Gastrocnemius medialis (tissue), 4 donors: Measurements from ENCODE around the gene TELO2. TPM values are rescaled to one million over a fixed set of nuclear protein-coding genes. Genes with fewer than 3 reads are reported as not detected.

Source experiments
- ATAC-seq, 2 donors: fragments of 150-250 bp; one replicate each; pipeline ENCODE4 v1.9.1; 2016
- DNase-seq, 2 donors: peaks; one replicate each; pipeline ENCODE4 v3.0.0-alpha.2; 2019
- H3K27ac ChIP-seq, 4 donors: fragments of 200-600 bp; sonication (generic); 1 replicate in 1 of 4; 2 replicates in 3 of 4; pipeline ENCODE4 v1.5.1; 2016 to 2018; ENCODE audit warnings: mild to moderate bottlenecking in 2 of 4, moderate library complexity in 1 of 4
- H3K27me3 ChIP-seq, 3 donors: fragments of 200-600 bp; sonication (generic) in 2 of 3; 1 replicate in 1 of 3; 2 replicates in 2 of 3; pipeline versions ENCODE4 v1.5.1 to v1.6.0; 2016 to 2019; ENCODE audit warnings: mild to moderate bottlenecking in 1 of 3, moderate library complexity in 1 of 3
- H3K36me3 ChIP-seq, 2 donors: fragments of 200-600 bp; sonication (generic) in 1 of 2; one replicate each; pipeline ENCODE4 v1.5.1; 2017 to 2018
- H3K4me1 ChIP-seq, 2 donors: fragments of 200-600 bp; sonication (generic) in 1 of 2; one replicate each; pipeline ENCODE4 v1.5.1; 2016 to 2017; ENCODE audit warnings: mild to moderate bottlenecking in 2 of 2
- H3K4me3 ChIP-seq, 4 donors: fragments of 200-600 bp; sonication (generic) in 3 of 4; 1 replicate in 1 of 4; 2 replicates in 3 of 4; pipeline ENCODE4 v1.5.1; 2016 to 2019; ENCODE audit warnings: mild to moderate bottlenecking in 2 of 4
- H3K9me3 ChIP-seq, 3 donors: fragments of 200-600 bp; sonication (generic) in 2 of 3; 1 replicate in 1 of 3; 2 replicates in 2 of 3; pipeline ENCODE4 v1.5.1; 2016 to 2019
- POLR2A ChIP-seq, 2 donors: fragments of 450-650 bp; IDR thresholded peaks; one replicate each; pipeline ENCODE4 v1.6.1; 2017; ENCODE audit warnings: antibody characterized with exemption in 2 of 2, mild to moderate bottlenecking in 2 of 2, moderate library complexity in 2 of 2
- in situ Hi-C, 4 donors: fragments of 200-750 bp; cut with MboI; loops; one replicate each; pipeline versions ENCODE4 v1.15.0 to v1.8.0; 2017; ENCODE audit warnings: low sequenced_read_pairs in 4 of 4
- intact Hi-C: fragments of 100-400 bp; cut with DNase I; formaldehyde crosslinking; loops from one replicate; pipeline ENCODE4 v1.15.1; 2023; ENCODE audit warnings: low total_unique reads
- total RNA-seq, 4 donors: library from RNA; depleted of rRNA; stranded (reverse); fragments of >200 nt; gene quantifications; one replicate each; pipeline versions ENCODE4 v1.1.0 to v1.2.3, GENCODE V29; 2016
- TF ChIP-seq, protein P1 (sequence below), 5 experiments: fragments of 450-650 bp in 3 of 5; fragments of 200-600 bp in 2 of 5; sonication (generic) in 2 of 5; IDR thresholded peaks in 4 of 5; conservative IDR thresholded peaks in 1 of 5; 1 replicate in 4 of 5; 2 replicates in 1 of 5; pipeline ENCODE4 v1.5.1; 2016 to 2019; ENCODE audit warnings: antibody characterized with exemption in 5 of 5, mild to moderate bottlenecking in 3 of 5, moderate library complexity in 3 of 5

Gene TELO2
- total RNA-seq, 4 donors from 2014 or later = 2.9 to 11.2 (median 9.8) TPM

GRCh38 chr16:1488619-1489018 is 4.5 kb upstream of the TELO2 start, which contains the start of gene PTX4:
TSS of gene PTX4 (minus strand) at chr16:1488944. CDS start at chr16:1488909, 35 bp downstream.
- H3K9me3 ChIP-seq = no peaks in the 10 kb centered on the region
- no peak within 1 kb of the TSS for H3K27ac ChIP-seq
- in situ Hi-C loops (no loop called here), intact Hi-C loops (no loop called here)
- H3K4me1 ChIP-seq = peaks cover 6% of the 10 kb centered on the region in 2 donors
- no peaks in the 10 kb centered on the region for H3K36me3 ChIP-seq
- H3K4me3 ChIP-seq = no peak within 1 kb of the TSS
- no peak for ATAC-seq
- TF ChIP-seq, protein P1, sequence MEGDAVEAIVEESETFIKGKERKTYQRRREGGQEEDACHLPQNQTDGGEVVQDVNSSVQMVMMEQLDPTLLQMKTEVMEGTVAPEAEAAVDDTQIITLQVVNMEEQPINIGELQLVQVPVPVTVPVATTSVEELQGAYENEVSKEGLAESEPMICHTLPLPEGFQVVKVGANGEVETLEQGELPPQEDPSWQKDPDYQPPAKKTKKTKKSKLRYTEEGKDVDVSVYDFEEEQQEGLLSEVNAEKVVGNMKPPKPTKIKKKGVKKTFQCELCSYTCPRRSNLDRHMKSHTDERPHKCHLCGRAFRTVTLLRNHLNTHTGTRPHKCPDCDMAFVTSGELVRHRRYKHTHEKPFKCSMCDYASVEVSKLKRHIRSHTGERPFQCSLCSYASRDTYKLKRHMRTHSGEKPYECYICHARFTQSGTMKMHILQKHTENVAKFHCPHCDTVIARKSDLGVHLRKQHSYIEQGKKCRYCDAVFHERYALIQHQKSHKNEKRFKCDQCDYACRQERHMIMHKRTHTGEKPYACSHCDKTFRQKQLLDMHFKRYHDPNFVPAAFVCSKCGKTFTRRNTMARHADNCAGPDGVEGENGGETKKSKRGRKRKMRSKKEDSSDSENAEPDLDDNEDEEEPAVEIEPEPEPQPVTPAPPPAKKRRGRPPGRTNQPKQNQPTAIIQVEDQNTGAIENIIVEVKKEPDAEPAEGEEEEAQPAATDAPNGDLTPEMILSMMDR (IDR thresholded peaks at IDR 0.05 in 4 of 5, conservative IDR thresholded peaks at IDR 0.05 in 1 of 5) = no peak
- no peak for TF ChIP-seq POLR2A (IDR thresholded peaks at IDR 0.05)
- H3K27me3 ChIP-seq = no peaks in the 10 kb centered on the region
- DNase-seq = no peak

DNA sequence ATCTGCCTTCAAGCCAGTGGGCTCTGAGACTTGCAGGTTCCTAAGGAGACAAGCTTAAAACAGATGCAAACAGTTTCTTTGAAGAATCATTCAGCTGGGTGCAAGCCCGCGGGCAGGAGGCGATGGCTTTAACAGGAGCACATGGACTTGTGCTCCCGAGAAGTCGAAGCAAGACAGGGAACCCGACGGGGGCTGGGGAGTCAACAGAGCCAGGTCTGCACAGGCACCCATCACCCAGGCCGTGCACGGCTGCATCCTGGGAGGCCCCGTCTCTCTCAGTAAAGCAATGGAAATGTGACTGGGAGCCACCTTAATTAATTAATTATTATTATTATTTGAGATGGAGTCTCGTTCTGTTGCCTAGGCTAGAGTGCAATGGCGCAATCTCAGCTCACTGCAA is 4.1 kb upstream of the TELO2 start:
- ATAC-seq = no peak
- intact Hi-C loops = no loop called here
- no peaks in the 10 kb centered on the region for H3K27me3 ChIP-seq
- no peak for DNase-seq
- no peaks in the 10 kb centered on the region for H3K9me3 ChIP-seq
- in situ Hi-C loops = no loop called here
- no peak overlapping the region for H3K4me3 ChIP-seq
- no peak overlapping the region for H3K27ac ChIP-seq
- no peak for TF ChIP-seq POLR2A (IDR thresholded peaks at IDR 0.05)
- TF ChIP-seq, protein P1 (IDR thresholded peaks at IDR 0.05 in 4 of 5, conservative IDR thresholded peaks at IDR 0.05 in 1 of 5) = no peak
- H3K36me3 ChIP-seq = no peaks in the 10 kb centered on the region
- H3K4me1 ChIP-seq = peaks cover 6 to 9% of the 10 kb centered on the region in 2 donors

GRCh38 chr16:1491327-1491726 is 1.8 kb upstream of the TELO2 start:
- H3K4me1 ChIP-seq = peaks cover 15 to 20% of the 10 kb centered on the region in 2 donors
- no peak overlapping the region for H3K27ac ChIP-seq
- no peaks in the 10 kb centered on the region for H3K9me3 ChIP-seq
- H3K36me3 ChIP-seq = peaks cover 0 to 18% of the 10 kb centered on the region in 2 donors
- DNase-seq (no peak), ATAC-seq (no peak)
- intact Hi-C loops = loop anchor here (5.0 to 10.0 kb wide), 5 partner anchors 56 to 213 kb away; partner anchors contain the start of genes CRAMP1, IFT140 and MAPK8IP3
- TF ChIP-seq, protein P1 (IDR thresholded peaks at IDR 0.05 in 4 of 5, conservative IDR thresholded peaks at IDR 0.05 in 1 of 5) = no peak
- no peak for TF ChIP-seq POLR2A (IDR thresholded peaks at IDR 0.05)
- H3K27me3 ChIP-seq = no peaks in the 10 kb centered on the region
- H3K4me3 ChIP-seq = no peak overlapping the region
- in situ Hi-C loops = no loop called here

- Histone ChIP-seq H3K36me3 (peaks cover 0 to 26% of the 10 kb centered on the region in 2 donors), H3K27me3 (no peaks in the 10 kb centered on the region), H3K4me3 (peak overlapping the region; percentile 78 to 95 (median 83)), H3K9me3 (no peaks in the 10 kb centered on the region), H3K4me1 (peaks cover 15 to 20% of the 10 kb centered on the region in 2 donors), H3K27ac (peak overlapping the region; percentile 84 to 98 (median 92))
- in situ Hi-C loops (no loop called here), intact Hi-C loops (loop anchor here (2.0 to 10.0 kb wide), 6 partner anchors 55 to 212 kb away; partner anchors contain the start of genes CRAMP1, IFT140, MAPK8IP3 and UQCC4)
- DNase-seq (no peak), ATAC-seq (no peak)
- TF ChIP-seq, protein P1 (IDR thresholded peaks at IDR 0.05 in 4 of 5, conservative IDR thresholded peaks at IDR 0.05 in 1 of 5) = no peak
- TF ChIP-seq POLR2A (IDR thresholded peaks at IDR 0.05) = no peak
These were observed 858 bp upstream of the TELO2 start for GRCh38 chr16:1492082-1492922.
